ENCODE results near the gene PAK1IP1. TPM values are rescaled to one million over a fixed set of nuclear protein-coding genes. Genes with fewer than 3 reads are reported as not detected.

Gene PAK1IP1
- polyA plus RNA-seq, 1 experiment: 10.8 TPM

GRCh38 chr6:10681795-10682194, 13.0 kb upstream of the PAK1IP1 start:
- Histone ChIP-seq H3K4me3 (ENCODE audit: low read depth, low read length) (no peak overlapping the region), H3K27me3 (ENCODE audit: control insufficient read depth, insufficient read depth, low read length) (no peaks in the 10 kb centered on the region; the same call in 1 of the 2 replicates), H3K36me3 (ENCODE audit: control insufficient read depth, insufficient read depth, low read length) (no peaks in the 10 kb centered on the region)
- POLR2A ChIA-PET: no interaction called here
- no peak for DNase-seq (ENCODE audit: low read depth)
- CTCF ChIA-PET: no interaction called here
- no peak for TF ChIP-seq CTCF (IDR thresholded peaks at IDR 0.05; ENCODE audit: insufficient read depth, low read depth, low read length)

- no peak for DNase-seq (ENCODE audit: low read depth)
- TF ChIP-seq CTCF (IDR thresholded peaks at IDR 0.05; ENCODE audit: insufficient read depth, low read depth, low read length): no peak
- H3K36me3 ChIP-seq (ENCODE audit: control insufficient read depth, insufficient read depth, low read length): no peaks in the 10 kb centered on the region
- ChIA-PET CTCF (no interaction called here), POLR2A (no interaction called here)
- no peak overlapping the region for H3K4me3 ChIP-seq (ENCODE audit: low read depth, low read length)
- H3K27me3 ChIP-seq (ENCODE audit: control insufficient read depth, insufficient read depth, low read length): no peaks in the 10 kb centered on the region; the same call in 1 of the 2 replicates
These were observed 12.3 kb upstream of the PAK1IP1 start for GRCh38 chr6:10682355-10682988.

GRCh38 chr6:10684618-10685017, 10.2 kb upstream of the PAK1IP1 start:
- Histone ChIP-seq H3K36me3 (ENCODE audit: control insufficient read depth, insufficient read depth, low read length) (no peaks in the 10 kb centered on the region), H3K27me3 (ENCODE audit: control insufficient read depth, insufficient read depth, low read length) (no peaks in the 10 kb centered on the region; the same call in 1 of the 2 replicates), H3K4me3 (ENCODE audit: low read depth, low read length) (no peak overlapping the region)
- ChIA-PET CTCF (interaction anchor here (0.7 kb wide), 1 partner anchor 98 kb away, joined by 3 read pairs; no protein-coding TSS in a partner anchor), POLR2A (no interaction called here)
- TF ChIP-seq CTCF (IDR thresholded peaks at IDR 0.05; ENCODE audit: insufficient read depth, low read depth, low read length): no peak
- DNase-seq (ENCODE audit: low read depth): no peak

DNA sequence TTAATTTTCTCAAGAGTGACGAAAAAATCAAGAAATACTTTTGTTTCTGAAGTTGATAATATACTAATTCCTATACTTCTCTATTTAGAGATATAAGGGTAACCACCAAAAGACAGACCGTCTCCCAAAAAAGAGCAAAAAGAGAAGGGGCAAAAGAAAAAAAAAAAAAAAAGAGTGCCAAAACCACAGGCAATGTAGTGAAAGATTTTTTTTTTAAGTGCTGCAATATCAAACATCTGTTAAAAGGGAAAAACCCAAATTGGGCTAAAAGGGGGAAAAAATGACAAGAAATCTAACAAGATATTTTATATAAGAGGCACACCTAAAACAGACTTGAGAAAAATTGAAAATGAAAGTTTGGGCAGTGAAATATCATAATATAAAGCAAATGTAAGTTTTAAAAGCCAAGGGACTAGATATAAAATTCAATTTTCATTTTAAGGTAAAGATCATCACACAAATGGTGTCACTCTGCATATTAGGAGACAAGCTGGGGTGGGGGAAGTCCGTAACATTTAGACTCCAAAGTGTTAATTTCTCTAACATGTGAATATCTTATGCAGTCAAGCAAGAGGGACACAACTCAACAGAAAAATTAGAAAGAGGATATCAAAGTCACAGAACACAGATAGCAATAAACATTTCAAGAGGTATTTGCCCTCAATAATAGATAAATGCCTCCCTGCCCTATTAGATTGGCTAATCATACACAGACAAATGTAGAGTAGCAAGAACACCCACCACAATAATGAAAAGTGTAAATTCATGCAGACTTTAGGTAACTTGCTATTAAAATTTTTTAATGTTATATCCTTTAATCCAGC, 9.5 kb upstream of the PAK1IP1 start:
- no peak for DNase-seq (ENCODE audit: low read depth)
- TF ChIP-seq CTCF (IDR thresholded peaks at IDR 0.05; ENCODE audit: insufficient read depth, low read depth, low read length): no peak
- Histone ChIP-seq H3K27me3 (ENCODE audit: control insufficient read depth, insufficient read depth, low read length) (no peaks in the 10 kb centered on the region; the same call in 1 of the 2 replicates), H3K36me3 (ENCODE audit: control insufficient read depth, insufficient read depth, low read length) (no peaks in the 10 kb centered on the region), H3K4me3 (ENCODE audit: low read depth, low read length) (no peak overlapping the region)
- CTCF ChIA-PET: interaction anchor here (0.7 kb wide), 1 partner anchor 99 kb away, joined by 3 read pairs; no protein-coding TSS in a partner anchor
- POLR2A ChIA-PET: no interaction called here

DNA sequence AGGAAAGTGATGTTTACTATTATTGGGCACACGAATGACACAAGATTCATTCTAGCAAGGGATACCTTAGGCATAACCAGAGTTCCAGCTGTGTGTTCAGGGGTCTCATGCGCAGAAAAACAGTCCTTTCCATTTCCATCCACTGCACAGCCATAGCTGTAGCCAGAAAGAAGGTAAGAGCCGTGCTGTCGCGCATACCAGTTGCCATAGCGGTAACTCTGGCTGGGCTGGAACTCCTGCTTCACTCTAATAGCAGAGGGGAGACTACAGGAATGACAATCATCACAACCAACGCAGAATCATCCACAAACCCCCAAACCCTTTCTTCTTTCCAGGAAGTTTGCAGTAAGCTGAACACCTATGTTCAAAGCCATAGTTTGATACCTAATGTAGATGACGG, 7.9 kb upstream of the PAK1IP1 start:
- TF ChIP-seq CTCF (IDR thresholded peaks at IDR 0.05; ENCODE audit: insufficient read depth, low read depth, low read length): no peak
- ChIA-PET CTCF (interaction anchor here (1.2 kb wide), 1 partner anchor 27 kb away, joined by 3 read pairs; no protein-coding TSS in a partner anchor), POLR2A (no interaction called here)
- no peak overlapping the region for H3K4me3 ChIP-seq (ENCODE audit: low read depth, low read length)
- H3K36me3 ChIP-seq (ENCODE audit: control insufficient read depth, insufficient read depth, low read length): no peaks in the 10 kb centered on the region
- no peak for DNase-seq (ENCODE audit: low read depth)
- H3K27me3 ChIP-seq (ENCODE audit: control insufficient read depth, insufficient read depth, low read length): no peaks in the 10 kb centered on the region; the same call in 1 of the 2 replicates

Measured in BJ (cell line).